DMS 273 (cell line): ENCODE measurements around the gene ATRNL1.

Experiments used
- DNase-seq: peaks from one replicate; lab custom pipeline; 2025; ENCODE audit not compliant: unreplicated experiment; lab: John Stamatoyannopoulos, UW

Gene ATRNL1

GRCh38 chr10:115093286-115093775 lies at the start of gene ATRNL1:
TSS of gene ATRNL1 (plus strand) at chr10:115093365. CDS start at chr10:115093751, 386 bp downstream.
- DNase-seq: peak; percentile 71

DNA sequence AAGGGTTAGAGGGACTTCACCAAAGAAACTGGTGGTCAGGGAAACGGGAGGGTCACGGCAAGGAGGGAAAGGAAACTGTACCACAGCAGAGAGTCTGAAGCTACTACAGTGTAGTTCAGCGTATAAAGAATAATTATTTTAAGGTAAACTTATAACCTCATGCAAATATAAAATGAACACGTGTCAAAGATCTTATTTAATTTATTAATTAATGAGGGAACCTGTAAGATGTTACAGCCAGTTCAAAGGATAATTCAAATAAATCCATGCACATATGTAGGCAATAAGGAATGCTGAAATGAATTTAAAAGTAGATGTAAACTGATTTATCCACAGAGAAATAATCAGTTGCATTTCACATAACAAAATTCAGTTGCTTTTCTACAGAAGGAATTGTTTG lies 49.4 kb upstream of the ATRNL1 start:
- DNase-seq: no peak

DNA sequence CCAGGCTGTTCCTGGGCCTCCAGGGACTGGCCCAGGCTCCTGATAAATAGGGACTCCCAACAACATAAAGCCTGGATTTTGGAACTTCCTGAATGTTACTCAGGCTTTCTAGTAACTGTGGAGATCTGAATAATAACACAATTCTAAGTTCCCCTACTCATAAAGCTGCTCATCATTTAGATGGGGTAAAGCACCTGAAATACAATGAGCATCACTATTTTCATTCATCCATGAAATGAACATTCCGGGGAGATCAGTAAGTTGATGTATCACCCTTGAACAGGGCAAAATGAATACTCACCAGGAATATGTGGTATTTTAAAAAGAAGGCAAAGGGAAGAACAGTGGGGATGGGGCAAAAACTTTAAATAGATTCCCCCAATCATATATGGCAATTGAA lies 48.3 kb upstream of the ATRNL1 start:
- DNase-seq: no peak

DNA sequence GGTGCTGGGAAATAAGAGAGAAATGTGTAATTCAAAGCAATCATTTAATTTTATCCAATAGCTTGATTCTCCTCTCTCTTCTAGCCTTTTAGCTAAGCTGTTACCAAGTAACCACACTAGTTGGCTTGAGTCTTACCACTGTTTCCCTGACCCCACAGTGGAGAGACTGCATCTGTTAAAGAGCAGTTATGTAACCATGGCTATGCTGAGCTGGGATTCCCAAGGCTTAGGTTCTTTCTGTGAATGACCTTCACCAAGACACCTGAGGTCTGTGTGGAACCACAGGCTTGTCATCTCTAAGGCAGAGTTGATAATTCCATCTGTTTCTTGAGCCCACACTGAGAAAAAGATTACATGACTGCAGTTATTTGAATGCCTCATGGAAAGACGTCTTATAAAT lies 47.7 kb upstream of the ATRNL1 start:
- DNase-seq: peak; percentile 2

DNA sequence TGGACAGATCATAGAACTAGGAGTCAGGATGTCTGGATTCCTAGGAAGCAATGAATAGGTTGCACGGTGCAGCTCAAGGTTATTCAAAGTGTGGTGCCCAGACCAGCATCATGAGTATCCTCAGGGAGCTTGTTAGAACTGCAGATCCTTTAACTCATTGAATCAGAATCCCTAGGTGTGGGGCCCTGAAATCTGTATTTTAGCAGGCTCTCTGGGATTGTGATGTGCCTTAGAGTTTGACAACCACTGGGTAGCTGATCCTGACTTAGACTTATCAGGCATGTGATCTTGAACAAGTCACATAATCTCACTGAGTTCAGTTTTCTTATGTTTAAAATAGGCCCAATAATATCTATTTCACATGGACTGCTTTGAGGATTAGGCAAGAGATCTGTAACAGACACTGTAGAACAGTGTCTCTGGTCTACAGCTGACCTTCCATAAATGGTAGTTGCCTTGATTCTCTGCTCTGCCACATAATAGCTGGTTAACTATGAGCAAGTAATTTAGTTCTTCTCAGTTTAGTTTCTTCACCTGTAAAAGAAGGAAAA lies 46.4 kb upstream of the ATRNL1 start:
- no peak for DNase-seq

DNA sequence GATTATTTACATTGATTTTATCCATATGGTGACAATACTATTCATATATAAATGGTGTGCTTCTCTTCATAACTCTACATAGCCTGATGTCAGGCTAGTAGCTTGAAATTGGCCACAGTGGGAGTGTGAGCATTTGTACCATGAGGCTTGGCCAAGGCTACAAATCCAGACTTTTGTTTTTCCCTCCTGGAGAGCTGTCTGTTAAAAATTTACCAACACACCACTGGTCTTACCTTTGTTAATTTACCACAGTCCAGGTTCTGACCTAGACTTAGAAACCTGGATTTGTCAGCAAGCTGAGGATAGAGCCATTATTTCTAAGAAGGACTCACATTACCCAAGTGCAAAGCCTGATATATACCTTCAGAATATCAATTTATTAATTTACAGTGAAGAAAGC lies 45.5 kb upstream of the ATRNL1 start:
- DNase-seq: no peak

DNA sequence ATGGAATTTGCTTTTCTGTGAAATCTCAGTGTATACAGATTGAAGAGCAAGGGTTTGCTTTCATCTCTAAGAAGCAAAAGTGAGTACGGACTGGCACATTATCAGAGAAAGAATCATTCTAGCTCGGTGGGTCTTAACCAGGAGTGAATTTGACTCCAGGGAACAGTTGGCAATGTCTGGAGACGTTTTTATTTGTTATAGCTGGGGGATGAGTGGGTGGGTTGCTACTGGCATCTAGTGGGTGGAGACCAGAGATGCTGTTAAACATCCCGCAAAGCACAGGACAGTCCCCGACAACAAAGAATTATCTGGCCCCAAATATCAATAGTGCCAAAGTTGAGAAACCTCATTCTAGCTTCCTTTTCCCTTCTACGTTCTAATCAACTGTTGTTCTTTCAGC lies 43.8 kb upstream of the ATRNL1 start:
- no peak for DNase-seq

GRCh38 chr10:115049960-115050359 lies 43.2 kb upstream of the ATRNL1 start:
- DNase-seq: no peak

GRCh38 chr10:115050375-115051010 lies 42.7 kb upstream of the ATRNL1 start:
- DNase-seq: no peak

GRCh38 chr10:115051216-115051615 lies 41.9 kb upstream of the ATRNL1 start:
- DNase-seq: no peak

GRCh38 chr10:115052226-115052625 lies 40.9 kb upstream of the ATRNL1 start:
- DNase-seq: no peak

DNA sequence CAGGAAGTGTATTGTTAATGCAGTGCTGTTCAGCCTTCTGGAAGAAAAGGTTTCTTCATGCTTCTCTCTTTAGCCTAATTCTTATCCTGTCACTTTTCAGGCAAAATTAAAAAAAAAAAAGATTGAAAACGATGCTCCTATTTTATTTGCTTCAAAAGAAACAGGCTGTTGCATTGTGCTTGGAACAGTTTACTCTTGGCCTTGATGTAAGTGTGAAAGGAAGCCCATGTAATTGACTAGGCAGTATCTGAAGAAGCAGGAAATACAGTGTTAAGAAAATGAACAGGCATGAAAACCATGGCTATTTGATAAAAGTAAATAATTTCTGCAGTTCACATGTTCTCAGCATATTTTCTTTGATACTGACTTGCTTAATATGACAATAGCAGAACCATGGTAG lies 40.4 kb upstream of the ATRNL1 start:
- DNase-seq: no peak

- no peak for DNase-seq
These were observed 37.0 kb upstream of the ATRNL1 start for GRCh38 chr10:115056186-115056585.

DNA sequence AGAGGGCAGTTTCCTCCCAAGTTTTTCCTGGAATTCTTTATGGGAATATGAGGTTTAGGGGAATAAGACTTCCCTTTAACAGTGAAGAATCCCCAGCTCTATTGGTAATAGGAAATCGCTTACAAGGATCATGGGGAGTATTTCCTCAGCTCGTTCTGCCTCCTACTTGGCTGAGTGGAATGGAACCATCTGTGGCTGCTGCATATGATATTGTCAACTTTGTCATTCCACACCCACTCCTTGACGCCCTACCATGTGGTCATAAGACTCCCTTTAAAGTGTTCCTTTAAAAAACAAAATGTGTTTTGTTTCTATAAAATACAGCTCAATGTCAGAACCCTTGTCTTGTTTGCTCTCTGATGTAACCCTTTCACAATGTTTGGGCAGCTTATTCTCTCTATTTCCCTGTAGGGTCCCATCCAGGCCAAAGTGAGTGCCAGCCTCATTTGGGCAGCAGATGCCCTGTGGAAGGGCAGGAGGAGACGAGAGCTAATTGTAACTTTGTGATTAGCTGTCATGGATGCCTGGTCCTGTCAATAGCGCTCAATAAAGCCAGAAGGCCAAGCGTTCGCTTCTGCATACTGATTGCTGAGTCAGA lies 33.8 kb upstream of the ATRNL1 start:
- DNase-seq: no peak

GRCh38 chr10:115063701-115064658 lies 29.2 kb upstream of the ATRNL1 start:
- DNase-seq: no peak

DNA sequence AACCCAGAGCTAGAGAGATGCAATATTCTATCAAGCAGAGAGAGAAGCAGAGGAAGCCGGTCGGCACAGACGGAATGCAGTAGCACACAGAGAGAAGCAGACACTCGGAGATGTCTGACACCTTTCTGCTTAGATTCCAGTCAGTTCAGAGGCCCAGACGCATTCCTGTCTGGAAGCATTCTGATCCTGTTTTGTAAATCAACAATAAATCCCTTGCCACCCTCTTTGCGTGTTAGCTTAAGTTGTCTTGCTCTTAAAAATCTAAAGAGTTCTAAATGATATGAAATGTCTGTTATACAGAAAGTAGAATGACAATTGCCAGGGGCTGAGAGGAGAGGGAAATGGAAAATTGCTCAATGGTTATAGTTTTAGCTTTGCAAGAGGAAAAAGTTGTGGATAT lies 27.4 kb upstream of the ATRNL1 start:
- DNase-seq: no peak

DNA sequence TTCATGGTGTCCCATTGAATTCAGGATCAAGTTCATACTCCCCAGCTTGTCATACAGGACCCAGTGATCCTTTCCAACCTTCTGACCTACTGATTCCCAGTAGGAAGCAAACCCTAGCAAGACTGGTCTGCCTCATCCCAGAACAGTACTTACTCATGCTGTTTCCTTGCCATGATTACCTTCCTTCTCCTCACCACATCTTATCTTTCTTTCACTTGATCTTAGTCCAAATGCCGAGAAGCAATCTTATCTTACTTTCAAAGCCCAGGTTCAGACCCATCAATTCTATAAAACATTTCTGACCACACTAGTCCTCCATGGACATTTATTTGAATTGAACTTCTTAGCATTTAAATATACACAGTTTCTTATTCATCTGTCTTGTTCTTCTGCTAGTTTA lies 26.6 kb upstream of the ATRNL1 start:
- no peak for DNase-seq

DNA sequence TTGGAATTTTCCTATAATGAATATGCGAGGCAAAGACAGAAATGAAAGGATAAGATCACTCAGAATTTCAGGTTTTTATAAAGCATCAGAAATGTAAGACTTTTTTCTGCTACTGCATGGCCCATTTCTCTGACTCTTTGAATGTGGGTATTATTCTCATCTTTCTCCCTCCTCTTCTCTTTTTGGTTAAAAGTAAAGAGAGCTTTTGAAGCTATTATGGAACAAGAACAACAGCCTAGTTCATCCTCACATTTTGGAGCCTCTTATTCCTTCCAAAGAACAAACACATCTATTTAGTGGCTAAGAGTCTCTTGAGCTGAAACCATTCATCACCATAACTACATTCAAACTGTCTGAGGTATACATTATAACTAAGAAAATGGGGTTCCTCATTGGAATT lies 19.4 kb upstream of the ATRNL1 start:
- no peak for DNase-seq

- DNase-seq: peak; percentile 3
These were observed 10.7 kb upstream of the ATRNL1 start for GRCh38 chr10:115082506-115082905.

- no peak for DNase-seq
These were observed 8.8 kb upstream of the ATRNL1 start for GRCh38 chr10:115084277-115084850.

- DNase-seq: no peak
These were observed 2.0 kb upstream of the ATRNL1 start for GRCh38 chr10:115091161-115091560.
